Activated naive CD8-positive, alpha-beta T cell treated with anti-CD3 and anti-CD28 coated beads for 36 hours (primary cell): ENCODE results near the gene KIAA1671. TPM values are rescaled to one million over a fixed set of nuclear protein-coding genes. Genes with fewer than 3 reads are reported as not detected.

Experiments
- DNase-seq: peaks from one replicate; pipeline ENCODE4 v3.0.0; 2021
- H3K27ac Mint-ChIP-seq: one replicate; pipeline ENCODE4 v1.8.0; 2022; ENCODE audit warnings: mild to moderate bottlenecking, moderate library complexity, mixed read lengths
- H3K27me3 Mint-ChIP-seq: one replicate; pipeline ENCODE4 v1.8.0; 2022; ENCODE audit warnings: mild to moderate bottlenecking, mixed read lengths
- H3K36me3 Mint-ChIP-seq: one replicate; pipeline ENCODE4 v1.8.0; 2021; ENCODE audit warnings: mild to moderate bottlenecking, mixed read lengths
- H3K4me1 Mint-ChIP-seq: one replicate; pipeline ENCODE4 v1.8.0; 2021; ENCODE audit warnings: mixed read lengths
- H3K4me3 Mint-ChIP-seq: one replicate; pipeline ENCODE4 v1.8.0; 2022; ENCODE audit warnings: mild to moderate bottlenecking, moderate library complexity, mixed read lengths
- H3K9me3 Mint-ChIP-seq: one replicate; pipeline ENCODE4 v1.8.0; 2022; ENCODE audit warnings: mixed read lengths
- total RNA-seq, 2 experiments: library from RNA; stranded (reverse); gene quantifications; one replicate each; pipeline ENCODE4 v1.2.3, GENCODE V29; 2021

KIAA1671 gene
- total RNA-seq, 2 experiments from 2014 or later: 11.0 to 11.3 TPM

DNA sequence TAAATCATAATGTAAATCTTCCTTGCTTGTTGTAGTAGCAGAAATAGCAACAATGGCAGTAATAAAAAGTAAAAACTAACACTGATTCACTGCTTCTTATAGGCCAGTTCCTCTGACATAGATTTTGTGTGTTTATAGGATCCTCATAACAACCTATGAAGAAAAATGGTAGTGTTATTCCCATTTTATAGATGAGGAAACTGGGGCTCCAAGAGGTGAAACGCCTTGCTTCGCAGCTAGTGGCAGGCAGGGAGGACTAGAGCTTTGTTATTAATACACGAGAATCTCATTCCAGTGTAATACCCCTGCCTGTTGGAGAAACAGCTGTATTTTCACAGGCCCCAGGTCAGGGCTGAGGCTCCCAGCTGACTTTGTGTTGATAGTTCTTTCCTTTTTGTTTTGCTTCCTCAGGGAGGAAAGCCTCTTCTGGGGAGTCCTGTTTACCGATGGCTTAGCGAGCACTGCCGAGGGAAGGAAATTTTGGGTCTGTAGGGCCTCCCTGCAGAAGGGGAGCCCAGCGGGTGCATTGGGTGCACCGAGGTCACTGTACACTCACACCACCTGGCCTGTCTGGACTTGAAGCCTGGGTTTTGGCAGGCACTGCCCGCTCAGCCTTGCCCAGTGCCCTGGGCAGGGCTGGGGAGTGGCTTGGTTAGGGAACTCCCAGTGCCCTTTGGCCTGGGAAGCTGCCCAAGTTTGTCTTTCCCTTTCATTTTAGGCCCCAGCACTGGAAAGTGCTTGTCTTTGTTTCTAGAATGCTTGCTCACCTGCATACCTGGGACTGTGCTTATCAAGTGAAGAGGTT is 13.5 kb downstream of the KIAA1671 start:
- Mint-ChIP-seq H3K4me3 (no peak overlapping the region), H3K27ac (no peak overlapping the region), H3K4me1 (no peaks in the 10 kb centered on the region), H3K27me3 (no peaks in the 10 kb centered on the region), H3K9me3 (no peaks in the 10 kb centered on the region), H3K36me3 (no peaks in the 10 kb centered on the region)
- DNase-seq: no peak

GRCh38 chr22:24968066-24968561 is 15.6 kb downstream of the KIAA1671 start:
- Mint-ChIP-seq H3K36me3 (no peaks in the 10 kb centered on the region), H3K9me3 (no peaks in the 10 kb centered on the region), H3K27ac (no peak overlapping the region), H3K4me3 (no peak overlapping the region), H3K27me3 (no peaks in the 10 kb centered on the region), H3K4me1 (no peaks in the 10 kb centered on the region)
- no peak for DNase-seq

DNA sequence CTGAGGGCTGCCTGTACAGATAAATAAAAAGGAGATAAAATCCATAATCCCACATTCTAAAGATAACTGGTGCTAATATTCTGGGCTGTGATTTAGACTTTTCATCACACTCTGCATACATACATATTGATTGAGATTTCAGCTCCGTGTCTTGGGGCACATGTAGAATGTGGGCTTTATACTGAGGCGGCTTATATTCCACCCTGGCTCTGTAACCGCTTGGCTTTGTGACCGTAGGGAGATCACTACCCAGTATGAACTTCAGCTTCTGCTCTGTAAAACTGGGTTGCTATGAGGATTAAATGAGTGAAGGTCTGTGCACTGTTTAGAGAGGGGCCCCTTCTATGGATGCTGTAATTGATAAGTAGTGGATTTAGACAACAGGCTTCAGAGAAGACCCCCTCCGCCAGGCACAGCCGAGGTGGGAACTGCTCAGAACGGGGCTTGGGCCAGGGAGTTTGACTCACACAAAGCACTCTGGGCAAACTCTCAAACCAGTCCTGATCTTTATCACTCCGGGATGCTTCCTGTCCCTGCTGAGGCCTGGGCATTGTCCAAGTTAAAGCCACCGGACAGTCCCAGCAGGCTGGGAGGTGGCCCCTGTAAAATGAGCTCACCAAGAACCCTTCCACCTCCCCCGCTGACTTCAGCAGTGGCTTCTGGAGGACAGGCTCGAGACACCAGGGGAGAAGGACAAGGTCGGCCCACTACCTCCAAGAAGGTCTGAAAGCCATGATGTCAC is 17.2 kb downstream of the KIAA1671 start:
- Mint-ChIP-seq H3K9me3 (no peaks in the 10 kb centered on the region), H3K27me3 (no peaks in the 10 kb centered on the region), H3K4me1 (no peaks in the 10 kb centered on the region), H3K27ac (no peak overlapping the region), H3K4me3 (no peak overlapping the region), H3K36me3 (no peaks in the 10 kb centered on the region)
- DNase-seq: no peak

GRCh38 chr22:24972369-24972768 is 19.9 kb downstream of the KIAA1671 start:
- H3K27me3 Mint-ChIP-seq: no peaks in the 10 kb centered on the region
- H3K36me3 Mint-ChIP-seq: no peaks in the 10 kb centered on the region
- DNase-seq: no peak
- no peak overlapping the region for H3K27ac Mint-ChIP-seq
- H3K4me3 Mint-ChIP-seq: no peak overlapping the region
- H3K9me3 Mint-ChIP-seq: no peaks in the 10 kb centered on the region
- no peaks in the 10 kb centered on the region for H3K4me1 Mint-ChIP-seq

- H3K4me3 Mint-ChIP-seq: no peak overlapping the region
- H3K4me1 Mint-ChIP-seq: no peaks in the 10 kb centered on the region
- H3K27me3 Mint-ChIP-seq: no peaks in the 10 kb centered on the region
- DNase-seq: no peak
- H3K9me3 Mint-ChIP-seq: no peaks in the 10 kb centered on the region
- no peaks in the 10 kb centered on the region for H3K36me3 Mint-ChIP-seq
- H3K27ac Mint-ChIP-seq: no peak overlapping the region
Measured at GRCh38 chr22:24973872-24974271, 21.4 kb downstream of the KIAA1671 start.

GRCh38 chr22:24975125-24975640 is 22.7 kb downstream of the KIAA1671 start:
- Mint-ChIP-seq H3K4me3 (no peak overlapping the region), H3K27me3 (peaks cover 5% of the 10 kb centered on the region), H3K27ac (no peak overlapping the region), H3K36me3 (no peaks in the 10 kb centered on the region), H3K4me1 (no peaks in the 10 kb centered on the region), H3K9me3 (no peaks in the 10 kb centered on the region)
- no peak for DNase-seq

- no peaks in the 10 kb centered on the region for H3K4me1 Mint-ChIP-seq
- no peaks in the 10 kb centered on the region for H3K9me3 Mint-ChIP-seq
- no peak overlapping the region for H3K27ac Mint-ChIP-seq
- H3K36me3 Mint-ChIP-seq: no peaks in the 10 kb centered on the region
- no peak overlapping the region for H3K4me3 Mint-ChIP-seq
- DNase-seq: no peak
- peaks cover 5% of the 10 kb centered on the region for H3K27me3 Mint-ChIP-seq
Measured at GRCh38 chr22:24975813-24976341, 23.4 kb downstream of the KIAA1671 start.

DNA sequence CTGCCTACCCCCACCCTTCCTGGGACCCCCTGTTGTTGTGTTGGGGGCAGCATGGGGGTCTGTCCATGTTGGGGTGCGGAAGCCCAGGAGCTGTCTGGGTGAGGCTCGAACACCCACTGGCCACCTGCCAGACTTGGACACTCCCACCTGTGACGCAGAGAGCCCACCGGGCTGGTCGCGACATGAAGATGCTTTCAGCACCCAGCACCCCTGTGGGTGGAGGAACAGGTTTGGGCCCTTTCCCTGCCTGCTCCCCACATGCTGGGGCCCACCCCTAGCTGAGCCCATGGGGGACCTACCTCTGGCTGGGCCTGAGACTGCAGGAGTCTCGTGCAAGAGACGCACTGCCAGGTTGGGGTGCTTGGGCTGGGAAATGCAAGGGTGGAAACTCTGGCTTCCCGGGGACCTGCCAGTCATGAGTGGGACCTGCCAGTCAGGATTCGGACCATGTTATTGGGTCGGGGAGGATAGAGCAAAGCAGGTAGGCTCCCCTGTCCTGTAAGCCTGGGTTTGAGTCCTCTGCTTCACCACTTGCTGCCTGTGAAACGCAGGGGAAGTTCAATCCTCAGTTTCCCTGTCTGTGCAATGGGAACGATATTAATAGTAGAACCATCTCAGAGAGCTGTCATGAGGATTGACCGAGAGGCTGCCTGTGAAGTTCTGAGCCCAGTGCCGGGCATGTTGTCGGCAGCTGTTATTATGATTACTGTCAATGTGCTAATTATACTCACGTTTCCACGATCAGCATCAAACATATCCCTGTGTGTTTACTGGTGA is 24.1 kb downstream of the KIAA1671 start:
- Mint-ChIP-seq H3K9me3 (no peaks in the 10 kb centered on the region), H3K4me1 (no peaks in the 10 kb centered on the region), H3K36me3 (no peaks in the 10 kb centered on the region), H3K27ac (no peak overlapping the region), H3K4me3 (no peak overlapping the region), H3K27me3 (peaks cover 5% of the 10 kb centered on the region)
- DNase-seq: no peak

GRCh38 chr22:24977370-24978221 is 25.1 kb downstream of the KIAA1671 start:
- Mint-ChIP-seq H3K4me1 (no peaks in the 10 kb centered on the region), H3K27ac (no peak overlapping the region), H3K36me3 (no peaks in the 10 kb centered on the region), H3K4me3 (no peak overlapping the region), H3K27me3 (peaks cover 5% of the 10 kb centered on the region), H3K9me3 (no peaks in the 10 kb centered on the region)
- no peak for DNase-seq

DNA sequence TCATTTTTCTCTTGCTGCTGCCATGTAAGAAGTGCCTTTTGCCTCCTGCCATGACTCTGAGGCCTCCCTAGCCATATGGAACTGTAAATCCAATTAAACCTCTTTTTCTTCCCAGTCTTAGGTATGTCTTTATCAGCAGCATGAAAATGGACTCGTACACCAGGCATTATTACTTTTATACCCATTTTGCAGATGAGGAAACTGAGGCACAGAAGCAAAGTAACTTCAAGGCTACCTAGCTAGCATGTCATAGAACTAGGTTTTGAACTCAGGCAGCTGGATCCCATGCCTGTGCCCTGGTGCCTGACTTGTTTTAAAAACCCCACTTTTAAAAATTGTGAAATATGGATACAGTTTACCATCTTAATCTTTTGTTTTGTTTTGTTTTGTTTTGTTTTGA is 25.8 kb downstream of the KIAA1671 start:
- Mint-ChIP-seq H3K27ac (no peak overlapping the region), H3K36me3 (no peaks in the 10 kb centered on the region), H3K4me3 (no peak overlapping the region), H3K4me1 (no peaks in the 10 kb centered on the region), H3K27me3 (peaks cover 5% of the 10 kb centered on the region), H3K9me3 (no peaks in the 10 kb centered on the region)
- DNase-seq: no peak

- H3K9me3 Mint-ChIP-seq: no peaks in the 10 kb centered on the region
- no peak for DNase-seq
- no peak overlapping the region for H3K4me3 Mint-ChIP-seq
- H3K4me1 Mint-ChIP-seq: peaks cover 5% of the 10 kb centered on the region
- H3K27ac Mint-ChIP-seq: no peak overlapping the region
- H3K27me3 Mint-ChIP-seq: peaks cover 19% of the 10 kb centered on the region
- H3K36me3 Mint-ChIP-seq: no peaks in the 10 kb centered on the region
Measured at GRCh38 chr22:24981066-24981465, 28.6 kb downstream of the KIAA1671 start.

GRCh38 chr22:24981656-24982055 is 29.1 kb downstream of the KIAA1671 start:
- no peak overlapping the region for H3K27ac Mint-ChIP-seq

DNA sequence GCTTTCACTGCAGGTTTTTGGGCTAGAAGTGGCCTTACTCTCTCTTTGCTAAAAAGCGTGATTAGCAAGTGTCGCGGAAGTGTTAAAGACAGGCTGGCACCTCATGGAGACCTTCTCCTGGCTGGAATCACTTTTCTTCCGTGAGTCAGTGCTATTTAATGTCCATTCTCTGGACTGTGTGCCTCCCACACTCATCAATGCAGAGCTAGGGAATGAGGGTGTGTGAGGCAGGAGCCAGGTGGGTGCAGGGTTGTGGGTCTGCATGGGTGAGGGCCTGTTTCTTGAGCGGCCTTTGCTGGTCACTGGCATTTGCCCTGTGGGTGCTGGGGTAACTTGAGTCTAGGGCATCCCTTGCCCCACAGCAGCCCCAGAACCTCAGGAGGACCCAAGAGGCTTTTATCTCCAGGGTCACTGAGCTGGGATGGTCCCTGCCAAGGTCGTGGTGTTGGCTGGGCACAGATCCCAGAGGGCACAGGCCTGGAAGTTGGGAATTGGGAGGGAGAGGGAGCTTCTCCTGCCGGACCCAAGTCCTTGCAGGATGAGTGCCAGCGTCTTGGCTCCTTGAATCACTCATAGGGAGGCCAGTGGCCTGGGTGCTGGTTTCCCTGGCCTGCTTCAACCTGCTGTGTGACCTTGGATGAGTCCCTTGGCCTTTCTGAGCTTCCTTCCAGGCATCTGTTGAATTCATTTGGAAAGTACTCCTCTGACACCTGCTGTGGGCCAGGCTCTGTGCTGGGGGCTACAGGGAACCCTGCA is 30.0 kb downstream of the KIAA1671 start:
- Mint-ChIP-seq H3K9me3 (no peaks in the 10 kb centered on the region), H3K27ac (no peak overlapping the region), H3K4me3 (no peak overlapping the region), H3K4me1 (peaks cover 5% of the 10 kb centered on the region), H3K36me3 (no peaks in the 10 kb centered on the region), H3K27me3 (peaks cover 24% of the 10 kb centered on the region)
- DNase-seq: no peak

More at GRCh38 chr22:24981656-24982055, 29.1 kb downstream of the KIAA1671 start:
- H3K9me3 Mint-ChIP-seq: no peaks in the 10 kb centered on the region
- no peaks in the 10 kb centered on the region for H3K36me3 Mint-ChIP-seq
- peaks cover 5% of the 10 kb centered on the region for H3K4me1 Mint-ChIP-seq
- no peak overlapping the region for H3K4me3 Mint-ChIP-seq
- peaks cover 23% of the 10 kb centered on the region for H3K27me3 Mint-ChIP-seq
- DNase-seq: no peak
